ENCODE data around the gene NOC2L. TPM values are rescaled to one million over a fixed set of nuclear protein-coding genes. Genes with fewer than 3 reads are reported as not detected.
"Not testable (repeated sequence)": the region's sequence is repeated elsewhere in the genome, so short reads cannot be mapped to it uniquely, and the experiment has no call there.

NOC2L gene
- total and polyA plus RNA-seq, 2 donors from 2014 or later: 42.4 to 65.5 TPM

DNA sequence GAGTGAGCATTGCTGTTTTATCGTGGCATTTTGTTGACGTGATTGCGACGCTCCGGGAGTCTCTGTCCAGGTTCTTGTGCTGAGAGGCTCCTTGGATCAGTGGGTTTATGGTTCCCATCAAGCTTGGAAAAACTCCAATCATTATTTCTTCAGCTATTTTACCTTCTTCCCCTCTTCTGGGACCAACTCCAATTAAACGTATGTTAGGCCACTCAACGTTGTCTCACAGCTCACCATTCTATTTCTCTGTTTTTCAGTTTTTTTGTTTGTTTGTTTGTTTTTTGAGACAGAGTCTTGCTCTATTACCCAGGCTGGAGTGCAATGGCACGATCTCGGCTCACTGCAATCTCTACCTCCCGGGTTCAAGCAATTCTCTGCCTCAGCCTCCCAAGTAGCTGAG lies 32.8 kb upstream of the NOC2L start:
- intact Hi-C loops (cut with DNase I): no loop called here

GRCh38 chr1:991275-991674 lies 32.2 kb upstream of the NOC2L start:
- intact Hi-C loops (cut with DNase I); H3K9ac ChIP-seq (ENCODE audit: low read length in 3 of 3); FAIRE-seq; H3K36me3 ChIP-seq (ENCODE audit: control insufficient read depth in 2 of 3, insufficient read depth in 3 of 3, low read length in 3 of 3); H3K9me3 ChIP-seq (ENCODE audit: control insufficient read depth in 2 of 3, insufficient read depth in 1 of 3, low read length in 3 of 3); H3K4me3 ChIP-seq (ENCODE audit: low read length in 3 of 3); H3K4me1 ChIP-seq (ENCODE audit: control insufficient read depth in 2 of 3, insufficient read depth in 2 of 3, low read depth in 1 of 3, low read length in 3 of 3); H3K27me3 ChIP-seq (ENCODE audit: control insufficient read depth, insufficient read depth, low read length); DNase-seq; H3K27ac ChIP-seq (ENCODE audit: low read depth in 2 of 2, low read length in 2 of 2): not testable (repeated sequence)

More for the DNA sequence above, 32.8 kb upstream of the NOC2L start:
- Histone ChIP-seq H3K4me3 (ENCODE audit: low read length in 3 of 3) (no peak overlapping the region), H3K4me1 (ENCODE audit: control insufficient read depth in 2 of 3, insufficient read depth in 2 of 3, low read depth in 1 of 3, low read length in 3 of 3) (no peaks in the 10 kb centered on the region), H3K9me3 (ENCODE audit: control insufficient read depth in 2 of 3, insufficient read depth in 1 of 3, low read length in 3 of 3) (peaks cover 0 to 4% (median 0%) of the 10 kb centered on the region in 3 donors), H3K9ac (ENCODE audit: low read length in 3 of 3) (no peak overlapping the region), H3K36me3 (ENCODE audit: control insufficient read depth in 2 of 3, insufficient read depth in 3 of 3, low read length in 3 of 3) (no peaks in the 10 kb centered on the region), H3K27ac (ENCODE audit: low read depth in 2 of 2, low read length in 2 of 2) (no peak overlapping the region), H3K27me3 (ENCODE audit: control insufficient read depth, insufficient read depth, low read length) (no peaks in the 10 kb centered on the region)
- DNase-seq (no peak), FAIRE-seq (no peak)
- TF ChIP-seq, protein P1, sequence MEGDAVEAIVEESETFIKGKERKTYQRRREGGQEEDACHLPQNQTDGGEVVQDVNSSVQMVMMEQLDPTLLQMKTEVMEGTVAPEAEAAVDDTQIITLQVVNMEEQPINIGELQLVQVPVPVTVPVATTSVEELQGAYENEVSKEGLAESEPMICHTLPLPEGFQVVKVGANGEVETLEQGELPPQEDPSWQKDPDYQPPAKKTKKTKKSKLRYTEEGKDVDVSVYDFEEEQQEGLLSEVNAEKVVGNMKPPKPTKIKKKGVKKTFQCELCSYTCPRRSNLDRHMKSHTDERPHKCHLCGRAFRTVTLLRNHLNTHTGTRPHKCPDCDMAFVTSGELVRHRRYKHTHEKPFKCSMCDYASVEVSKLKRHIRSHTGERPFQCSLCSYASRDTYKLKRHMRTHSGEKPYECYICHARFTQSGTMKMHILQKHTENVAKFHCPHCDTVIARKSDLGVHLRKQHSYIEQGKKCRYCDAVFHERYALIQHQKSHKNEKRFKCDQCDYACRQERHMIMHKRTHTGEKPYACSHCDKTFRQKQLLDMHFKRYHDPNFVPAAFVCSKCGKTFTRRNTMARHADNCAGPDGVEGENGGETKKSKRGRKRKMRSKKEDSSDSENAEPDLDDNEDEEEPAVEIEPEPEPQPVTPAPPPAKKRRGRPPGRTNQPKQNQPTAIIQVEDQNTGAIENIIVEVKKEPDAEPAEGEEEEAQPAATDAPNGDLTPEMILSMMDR (IDR thresholded peaks at IDR 0.05; ENCODE audit: borderline replicate concordance, extremely low read depth, insufficient read depth): no peak

- intact Hi-C loops (cut with DNase I); H3K36me3 ChIP-seq (ENCODE audit: control insufficient read depth in 2 of 3, insufficient read depth in 3 of 3, low read length in 3 of 3); H3K27ac ChIP-seq (ENCODE audit: low read depth in 2 of 2, low read length in 2 of 2); H3K9ac ChIP-seq (ENCODE audit: low read length in 3 of 3); DNase-seq; H3K27me3 ChIP-seq (ENCODE audit: control insufficient read depth, insufficient read depth, low read length); H3K9me3 ChIP-seq (ENCODE audit: control insufficient read depth in 2 of 3, insufficient read depth in 1 of 3, low read length in 3 of 3); H3K4me3 ChIP-seq (ENCODE audit: low read length in 3 of 3); H3K4me1 ChIP-seq (ENCODE audit: control insufficient read depth in 2 of 3, insufficient read depth in 2 of 3, low read depth in 1 of 3, low read length in 3 of 3); FAIRE-seq: not testable (repeated sequence)
Measured at GRCh38 chr1:988061-988460, 29.0 kb upstream of the NOC2L start.

GRCh38 chr1:985126-985525 lies 26.1 kb upstream of the NOC2L start:
- Histone ChIP-seq H3K4me1 (ENCODE audit: control insufficient read depth in 2 of 3, insufficient read depth in 2 of 3, low read depth in 1 of 3, low read length in 3 of 3) (no peaks in the 10 kb centered on the region), H3K36me3 (ENCODE audit: control insufficient read depth in 2 of 3, insufficient read depth in 3 of 3, low read length in 3 of 3) (no peaks in the 10 kb centered on the region), H3K4me3 (ENCODE audit: low read length in 3 of 3) (no peak overlapping the region), H3K27me3 (ENCODE audit: control insufficient read depth, insufficient read depth, low read length) (no peaks in the 10 kb centered on the region), H3K9ac (ENCODE audit: low read length in 3 of 3) (no peak overlapping the region), H3K27ac (ENCODE audit: low read depth in 2 of 2, low read length in 2 of 2) (no peak overlapping the region), H3K9me3 (ENCODE audit: control insufficient read depth in 2 of 3, insufficient read depth in 1 of 3, low read length in 3 of 3) (no peaks in the 10 kb centered on the region)
- FAIRE-seq (no peak), DNase-seq (peak in 1 of 5 donors; percentile 46)
- TF ChIP-seq, protein P1 (IDR thresholded peaks at IDR 0.05; ENCODE audit: borderline replicate concordance, extremely low read depth, insufficient read depth): no peak
- intact Hi-C loops (cut with DNase I): no loop called here

DNA sequence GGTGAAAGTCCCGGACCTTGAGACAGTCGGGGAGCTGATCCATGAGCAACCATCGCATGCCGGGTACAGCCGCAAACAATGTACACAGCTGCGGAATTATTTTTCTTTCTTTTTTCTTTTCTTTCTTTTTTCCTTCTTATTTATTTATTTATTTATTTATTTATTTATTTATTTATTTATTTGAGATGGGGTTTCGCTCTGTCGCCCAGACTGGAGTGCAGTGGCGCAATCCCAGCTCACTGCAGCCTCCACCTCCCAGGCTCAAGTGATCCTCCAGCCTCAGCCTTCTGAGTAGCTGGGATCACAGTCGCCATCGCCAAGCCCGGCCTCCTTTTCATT lies 25.4 kb upstream of the NOC2L start:
- TF ChIP-seq, protein P1 (IDR thresholded peaks at IDR 0.05; ENCODE audit: borderline replicate concordance, extremely low read depth, insufficient read depth): no peak
- H3K9me3 ChIP-seq (ENCODE audit: control insufficient read depth in 2 of 3, insufficient read depth in 1 of 3, low read length in 3 of 3): no peaks in the 10 kb centered on the region
- no peaks in the 10 kb centered on the region for H3K36me3 ChIP-seq (ENCODE audit: control insufficient read depth in 2 of 3, insufficient read depth in 3 of 3, low read length in 3 of 3)
- H3K27ac ChIP-seq (ENCODE audit: low read depth in 2 of 2, low read length in 2 of 2): no peak overlapping the region
- FAIRE-seq (no peak), DNase-seq (peak in 1 of 5 donors; percentile 22)
- H3K9ac ChIP-seq (ENCODE audit: low read length in 3 of 3): no peak overlapping the region
- H3K27me3 ChIP-seq (ENCODE audit: control insufficient read depth, insufficient read depth, low read length): no peaks in the 10 kb centered on the region
- H3K4me3 ChIP-seq (ENCODE audit: low read length in 3 of 3): no peak overlapping the region
- no peaks in the 10 kb centered on the region for H3K4me1 ChIP-seq (ENCODE audit: control insufficient read depth in 2 of 3, insufficient read depth in 2 of 3, low read depth in 1 of 3, low read length in 3 of 3)
- intact Hi-C loops (cut with DNase I): no loop called here
